K562 (cell line): ENCODE measurements around the gene CARMIL3. TPM values are rescaled to one million over a fixed set of nuclear protein-coding genes. Genes with fewer than 3 reads are reported as not detected.

Source experiments
- EP300 ChIP-seq: IDR thresholded peaks from 2 replicates; pipeline ENCODE4 v1.6.1; 2012; ENCODE audit warnings: low read length, improper control_type of control experiment
- HDAC3 ChIP-seq: fragments of 450-650 bp; IDR thresholded peaks from 2 replicates; pipeline ENCODE4 v1.6.1; 2018; ENCODE audit warnings: borderline replicate concordance, mild to moderate bottlenecking, moderate library complexity; ENCODE audit not compliant: partially characterized antibody
- NFYB ChIP-seq: IDR thresholded peaks from 2 replicates; pipeline ENCODE4 v1.6.1; 2011; ENCODE audit warnings: mild to moderate bottlenecking, moderate library complexity; ENCODE audit not compliant: insufficient read length; ENCODE audit errors: extremely low read depth
- PCBP1 ChIP-seq: fragments of 200-400 bp; formaldehyde crosslinking; IDR thresholded peaks from 2 replicates; pipeline ENCODE4 v1.6.1; 2018; ENCODE audit warnings: mild to moderate bottlenecking, low read depth, low read length; ENCODE audit not compliant: poor library complexity, severe bottlenecking
- RBFOX2 ChIP-seq: fragments of 200-400 bp; formaldehyde crosslinking; IDR thresholded peaks from 2 replicates; pipeline ENCODE4 v1.6.1; 2017; ENCODE audit warnings: low read depth, mild to moderate bottlenecking, low read length, moderate library complexity
- SFPQ ChIP-seq: fragments of 200-400 bp; formaldehyde crosslinking; IDR thresholded peaks from 2 replicates; pipeline ENCODE4 v1.6.1; 2017; ENCODE audit warnings: mild to moderate bottlenecking, low read depth, low read length, moderate library complexity
- TGIF2 ChIP-seq: sonication (generic); formaldehyde crosslinking; IDR thresholded peaks from 2 replicates; pipeline ENCODE4 v1.8.1; 2022; ENCODE audit warnings: mild to moderate bottlenecking, missing genetic modification reagents, moderate library complexity
- ZNF263 ChIP-seq: sonication (generic); formaldehyde crosslinking; IDR thresholded peaks from 2 replicates; pipeline ENCODE4 v1.8.0; 2022; ENCODE audit warnings: mild to moderate bottlenecking, missing genetic modification reagents, borderline replicate concordance
- ZNF384 ChIP-seq: IDR thresholded peaks from 2 replicates; pipeline ENCODE4 v1.6.1; 2012; ENCODE audit warnings: low read depth, low read length, improper control_type of control experiment
- polyA plus RNA-seq, 8 experiments: library from polyadenylated mRNA; depleted of rRNA in 4 of 8; stranded (reverse) in 5 of 8; unstranded in 3 of 8; fragments of >200 nt; fragmentation: Nextera tagmentation in 2 of 8; fragmentation: Illumina TruSeq in 1 of 8; extraction: Ambion mirVana in 2 of 8; extraction: Trizol in 1 of 8; gene quantifications; 2 replicates each; pipeline versions ENCODE4 v1.2.1 to v1.2.3, GENCODE V29; 2011 to 2014; ENCODE audit warnings: inconsistent platforms in 1 of 8, missing spikeins in 1 of 8
- total RNA-seq, 7 experiments: library from RNA; depleted of rRNA in 6 of 7; stranded (reverse); fragments of >200 nt in 6 of 7; fragmentation: Illumina TruSeq in 2 of 7; extraction: Trizol in 2 of 7; gene quantifications; 2 replicates each; pipeline versions ENCODE4 v1.2.1 to v1.2.3, GENCODE V29; 2011 to 2021; ENCODE audit warnings: low replicate concordance in 1 of 7
- TF ChIP-seq, protein P1 (sequence below), 2 experiments: fragments of 150-350 bp in 1 of 2; IDR thresholded peaks; 2 replicates each; pipeline ENCODE4 v1.6.1; 2012 to 2016; ENCODE audit warnings: low read depth in 2 of 2, low read length in 2 of 2, mild to moderate bottlenecking in 1 of 2, moderate library complexity in 1 of 2
- TF ChIP-seq, protein P2 (sequence below), 2 experiments: fragments of 450-650 bp; formaldehyde crosslinking in 1 of 2; IDR thresholded peaks; 2 replicates each; pipeline versions ENCODE4 v1.4.0 to v1.6.1; 2014 to 2020; ENCODE audit warnings: mild to moderate bottlenecking in 2 of 2, borderline replicate concordance in 1 of 2, low read depth in 1 of 2

The CARMIL3 gene
- total and polyA plus RNA-seq, 9 of the 15 experiments (the other 6 are each of a cell fraction or from before 2014, with no cell fraction given), result 0.01 to 0.11 (median 0.05) TPM; not detected in 5

- TF ChIP-seq, protein P1, sequence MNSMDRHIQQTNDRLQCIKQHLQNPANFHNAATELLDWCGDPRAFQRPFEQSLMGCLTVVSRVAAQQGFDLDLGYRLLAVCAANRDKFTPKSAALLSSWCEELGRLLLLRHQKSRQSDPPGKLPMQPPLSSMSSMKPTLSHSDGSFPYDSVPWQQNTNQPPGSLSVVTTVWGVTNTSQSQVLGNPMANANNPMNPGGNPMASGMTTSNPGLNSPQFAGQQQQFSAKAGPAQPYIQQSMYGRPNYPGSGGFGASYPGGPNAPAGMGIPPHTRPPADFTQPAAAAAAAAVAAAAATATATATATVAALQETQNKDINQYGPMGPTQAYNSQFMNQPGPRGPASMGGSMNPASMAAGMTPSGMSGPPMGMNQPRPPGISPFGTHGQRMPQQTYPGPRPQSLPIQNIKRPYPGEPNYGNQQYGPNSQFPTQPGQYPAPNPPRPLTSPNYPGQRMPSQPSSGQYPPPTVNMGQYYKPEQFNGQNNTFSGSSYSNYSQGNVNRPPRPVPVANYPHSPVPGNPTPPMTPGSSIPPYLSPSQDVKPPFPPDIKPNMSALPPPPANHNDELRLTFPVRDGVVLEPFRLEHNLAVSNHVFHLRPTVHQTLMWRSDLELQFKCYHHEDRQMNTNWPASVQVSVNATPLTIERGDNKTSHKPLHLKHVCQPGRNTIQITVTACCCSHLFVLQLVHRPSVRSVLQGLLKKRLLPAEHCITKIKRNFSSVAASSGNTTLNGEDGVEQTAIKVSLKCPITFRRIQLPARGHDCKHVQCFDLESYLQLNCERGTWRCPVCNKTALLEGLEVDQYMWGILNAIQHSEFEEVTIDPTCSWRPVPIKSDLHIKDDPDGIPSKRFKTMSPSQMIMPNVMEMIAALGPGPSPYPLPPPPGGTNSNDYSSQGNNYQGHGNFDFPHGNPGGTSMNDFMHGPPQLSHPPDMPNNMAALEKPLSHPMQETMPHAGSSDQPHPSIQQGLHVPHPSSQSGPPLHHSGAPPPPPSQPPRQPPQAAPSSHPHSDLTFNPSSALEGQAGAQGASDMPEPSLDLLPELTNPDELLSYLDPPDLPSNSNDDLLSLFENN (IDR thresholded peaks at IDR 0.05; ENCODE audit: low read depth in 2 of 2, low read length in 2 of 2), result no peak
- TF ChIP-seq HDAC3 (no peak), SFPQ (no peak), EP300 (no peak), ZNF263 (CRISPR knock-in tag) (0 out of 2 replicates have a peak, but pooled peaks have one; percentile 30), TGIF2 (CRISPR knock-in tag) (no peak), NFYB (no peak), RBFOX2 (peak; percentile 63), ZNF384 (no peak), PCBP1 (peak; percentile 47)
- TF ChIP-seq, protein P2, sequence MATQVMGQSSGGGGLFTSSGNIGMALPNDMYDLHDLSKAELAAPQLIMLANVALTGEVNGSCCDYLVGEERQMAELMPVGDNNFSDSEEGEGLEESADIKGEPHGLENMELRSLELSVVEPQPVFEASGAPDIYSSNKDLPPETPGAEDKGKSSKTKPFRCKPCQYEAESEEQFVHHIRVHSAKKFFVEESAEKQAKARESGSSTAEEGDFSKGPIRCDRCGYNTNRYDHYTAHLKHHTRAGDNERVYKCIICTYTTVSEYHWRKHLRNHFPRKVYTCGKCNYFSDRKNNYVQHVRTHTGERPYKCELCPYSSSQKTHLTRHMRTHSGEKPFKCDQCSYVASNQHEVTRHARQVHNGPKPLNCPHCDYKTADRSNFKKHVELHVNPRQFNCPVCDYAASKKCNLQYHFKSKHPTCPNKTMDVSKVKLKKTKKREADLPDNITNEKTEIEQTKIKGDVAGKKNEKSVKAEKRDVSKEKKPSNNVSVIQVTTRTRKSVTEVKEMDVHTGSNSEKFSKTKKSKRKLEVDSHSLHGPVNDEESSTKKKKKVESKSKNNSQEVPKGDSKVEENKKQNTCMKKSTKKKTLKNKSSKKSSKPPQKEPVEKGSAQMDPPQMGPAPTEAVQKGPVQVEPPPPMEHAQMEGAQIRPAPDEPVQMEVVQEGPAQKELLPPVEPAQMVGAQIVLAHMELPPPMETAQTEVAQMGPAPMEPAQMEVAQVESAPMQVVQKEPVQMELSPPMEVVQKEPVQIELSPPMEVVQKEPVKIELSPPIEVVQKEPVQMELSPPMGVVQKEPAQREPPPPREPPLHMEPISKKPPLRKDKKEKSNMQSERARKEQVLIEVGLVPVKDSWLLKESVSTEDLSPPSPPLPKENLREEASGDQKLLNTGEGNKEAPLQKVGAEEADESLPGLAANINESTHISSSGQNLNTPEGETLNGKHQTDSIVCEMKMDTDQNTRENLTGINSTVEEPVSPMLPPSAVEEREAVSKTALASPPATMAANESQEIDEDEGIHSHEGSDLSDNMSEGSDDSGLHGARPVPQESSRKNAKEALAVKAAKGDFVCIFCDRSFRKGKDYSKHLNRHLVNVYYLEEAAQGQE (IDR thresholded peaks at IDR 0.05; ENCODE audit: borderline replicate concordance), result peak; percentile 97
- TF ChIP-seq, protein P2 (CRISPR knock-in tag; IDR thresholded peaks at IDR 0.05; ENCODE audit: low read depth), result peak; percentile 95
These were observed at the start of gene CARMIL3 (continued) for GRCh38 chr14:24051789-24052655.
